HCT116 (cell line): ENCODE measurements around the gene SCARB1. TPM values are rescaled to one million over a fixed set of nuclear protein-coding genes. Genes with fewer than 3 reads are reported as not detected.

Experiments used
- ATAC-seq: fragments of 200-7000 bp; cut with Tn5 transposase; 2 replicates; pipeline ENCODE4 v1.9.1; 2020; ENCODE audit warnings: mild to moderate bottlenecking, moderate library complexity
- BruUV-seq: library from RNA; stranded (reverse); fragments of 400-500 nt; replicated peaks from 2 replicates; lab custom pipeline; 2021; lab: Mats Ljungman, UMichigan
- CTCF ChIA-PET: fragments of 300-600 bp; sonication (Branson Sonifier 250); formaldehyde crosslinking; loops from one replicate; lab custom pipeline; 2021; ENCODE audit warnings: antibody characterized with exemption; lab: Charles Lee
- POLR2A ChIA-PET: fragments of 300-600, 350-600 bp; sonication (Branson Sonifier 250); formaldehyde crosslinking; loops from one replicate; lab custom pipeline; 2021; ENCODE audit warnings: antibody characterized with exemption; lab: Charles Lee
- RAD21 ChIA-PET, 2 experiments: fragments of 300-600 bp; sonication (Branson Sonifier 250); formaldehyde crosslinking; loops; one replicate each; lab custom pipeline; 2023; ENCODE audit warnings: low total read pairs in 2 of 2; ENCODE audit not compliant: uncharacterized antibody in 2 of 2, unreplicated experiment in 2 of 2, low non-redundant PET in 1 of 2; lab: Charles Lee
- DNase-seq: peaks from one replicate; pipeline ENCODE4 v3.0.0-alpha.2; 2010; ENCODE audit warnings: low read depth, low spot score
- H2AFZ ChIP-seq: fragments of 200-600 bp; shearing (Covaris generic), sonication (generic); 2 replicates; pipeline ENCODE4 v1.6.1; 2017; ENCODE audit warnings: low read depth, mixed run types, mixed read lengths, antibody characterized with exemption, low read length; ENCODE audit not compliant: poor library complexity, severe bottlenecking
- H3K27ac ChIP-seq: 2 replicates; pipeline ENCODE4 v1.5.1; 2012; ENCODE audit warnings: low read depth, low read length
- H3K27me3 ChIP-seq: fragments of 200-600 bp; sonication (generic); 2 replicates; pipeline ENCODE4 v1.6.1; 2016; ENCODE audit warnings: mixed run types, low read length, mixed read lengths; ENCODE audit not compliant: insufficient read depth
- H3K36me3 ChIP-seq, 2 experiments: fragments of 200-500 bp in 1 of 2; fragments of 200-600 bp in 1 of 2; sonication (Bioruptor generic) in 1 of 2; sonication (generic) in 1 of 2; 2 replicates each; pipeline versions ENCODE4 v1.5.1 to v1.6.1; 2014 to 2016; ENCODE audit warnings: low read length in 2 of 2, inconsistent platforms in 1 of 2, mixed read lengths in 1 of 2, mixed run types in 1 of 2; ENCODE audit not compliant: insufficient read depth in 2 of 2, control insufficient read depth in 1 of 2
- H3K4me1 ChIP-seq, 2 experiments: fragments of 200-600 bp in 1 of 2; sonication (generic) in 1 of 2; 2 replicates each; pipeline versions ENCODE4 v1.5.1 to v1.6.1; 2012 to 2017; ENCODE audit warnings: low read length in 2 of 2, inconsistent platforms in 1 of 2, mild to moderate bottlenecking in 1 of 2, mixed read lengths in 1 of 2, mixed run types in 1 of 2, moderate library complexity in 1 of 2; ENCODE audit not compliant: insufficient read depth in 2 of 2, control insufficient read depth in 1 of 2
- H3K4me2 ChIP-seq: fragments of 200-600 bp; sonication (generic); 2 replicates; pipeline ENCODE4 v1.6.1; 2017; ENCODE audit warnings: mixed run types, low read length, mixed read lengths
- H3K4me3 ChIP-seq, 2 experiments: fragments of 200-600 bp in 1 of 2; sonication (generic) in 1 of 2; replicated peaks in 1 of 2; 2 replicates each; pipeline ENCODE4 v1.5.1; 2011 to 2016; ENCODE audit warnings: low read length in 2 of 2, control low read depth in 1 of 2, low read depth in 1 of 2, mild to moderate bottlenecking in 1 of 2, mixed read lengths in 1 of 2, mixed run types in 1 of 2
- H3K79me2 ChIP-seq: fragments of 200-600 bp; sonication (generic); 2 replicates; pipeline ENCODE4 v1.6.1; 2017; ENCODE audit warnings: mild to moderate bottlenecking, mixed run types, low read length, moderate library complexity, mixed read lengths; ENCODE audit not compliant: insufficient read depth
- H3K9ac ChIP-seq: fragments of 200-600 bp; sonication (generic); 2 replicates; pipeline ENCODE4 v1.6.1; 2016; ENCODE audit warnings: low read length, mixed read lengths
- H3K9me2 ChIP-seq: fragments of 200-600 bp; sonication (generic), shearing (Covaris generic); 2 replicates; pipeline ENCODE4 v1.6.1; 2017; ENCODE audit warnings: mixed run types, mild to moderate bottlenecking, moderate library complexity; ENCODE audit not compliant: insufficient read depth
- H3K9me3 ChIP-seq, 2 experiments: fragments of 200-500 bp in 1 of 2; fragments of 200-600 bp in 1 of 2; sonication (Bioruptor generic) in 1 of 2; sonication (generic) in 1 of 2; 2 replicates each; pipeline ENCODE4 v1.6.1; 2014 to 2017; ENCODE audit warnings: low read length in 2 of 2, mixed read lengths in 2 of 2, inconsistent platforms in 1 of 2, low read depth in 1 of 2, mild to moderate bottlenecking in 1 of 2, mixed run types in 1 of 2, moderate library complexity in 1 of 2; ENCODE audit not compliant: control insufficient read depth in 1 of 2, insufficient read depth in 1 of 2
- H4K20me1 ChIP-seq: fragments of 200-600 bp; sonication (generic), shearing (Covaris generic); 2 replicates; pipeline ENCODE4 v1.6.1; 2017; ENCODE audit warnings: mixed run types, mild to moderate bottlenecking, moderate library complexity; ENCODE audit not compliant: insufficient read depth
- CEBPB ChIP-seq: IDR thresholded peaks from 2 replicates; pipeline ENCODE4 v1.6.1; 2012; ENCODE audit warnings: low read depth
- EZH2phosphoT487 ChIP-seq: fragments of 200-600 bp; IDR thresholded peaks from 2 replicates; pipeline ENCODE4 v1.6.1; 2018; ENCODE audit warnings: antibody characterized with exemption, borderline replicate concordance
- MAX ChIP-seq: IDR thresholded peaks from 2 replicates; pipeline ENCODE4 v1.6.1; 2012
- SIN3A ChIP-seq: IDR thresholded peaks from 2 replicates; pipeline ENCODE4 v1.6.1; 2012; ENCODE audit warnings: low read depth
- intact Hi-C: fragments of 100-400 bp; cut with micrococcal nuclease; formaldehyde crosslinking; loops from 2 replicates; pipeline ENCODE4 v1.10.0; 2022
- total RNA-seq: library from RNA; stranded (reverse); gene quantifications from one replicate; pipeline ENCODE4 v1.2.1, GENCODE V29; 2021; ENCODE audit not compliant: unreplicated experiment

SCARB1 gene
- total RNA-seq, 1 experiment from 2014 or later, result 95.5 TPM

GRCh38 chr12:124864326-124864752 is 675 bp upstream of the SCARB1 start:
- TF ChIP-seq CEBPB, result no peak
- no peak for DNase-seq
- Histone ChIP-seq H3K27me3 (no peaks in the 10 kb centered on the region), H3K9me2 (no peaks in the 10 kb centered on the region), H3K4me1 (peaks cover 22 to 49% of the 10 kb centered on the region in 2 experiments), H2AFZ (no peak overlapping the region), H4K20me1 (no peaks in the 10 kb centered on the region), H3K9me3 (no peaks in the 10 kb centered on the region), H3K27ac (peak overlapping the region; percentile 73), H3K4me2 (peak overlapping the region; percentile 79), H3K36me3 (peaks cover 7 to 12% of the 10 kb centered on the region in 2 experiments), H3K9ac (peak overlapping the region; percentile 92), H3K79me2 (peaks cover 42% of the 10 kb centered on the region), H3K4me3 (peak overlapping the region; percentile 35 to 92)
- BruUV-seq, result TSS peak; percentile 75
- ATAC-seq, result peak; percentile 4
- ChIA-PET CTCF (no interaction called here), RAD21 (no interaction called here), POLR2A (interaction anchor here (0.8 kb wide), 1 partner anchor 9 kb away, joined by 3 read pairs; no protein-coding TSS in a partner anchor)
- intact Hi-C loops, result no loop called here

GRCh38 chr12:124862768-124863415 is 772 bp downstream of the SCARB1 start:
- CTCF ChIA-PET, result interaction anchor here (0.9 kb wide), 1 partner anchor 42 kb away, joined by 5 read pairs; no protein-coding TSS in a partner anchor
- peaks cover 53% of the 10 kb centered on the region for H3K79me2 ChIP-seq
- H2AFZ ChIP-seq, result no peak overlapping the region
- no peaks in the 10 kb centered on the region for H3K9me2 ChIP-seq
- peaks cover 22 to 40% of the 10 kb centered on the region in 2 experiments for H3K4me1 ChIP-seq
- POLR2A ChIA-PET, result interaction anchor here (1.2 to 2.0 kb wide), 2 partner anchors 17 to 51 kb away, joined by 4 to 7 read pairs; partner anchors contain the start of gene UBC
- peak overlapping the region; percentile 68 to 92 for H3K4me3 ChIP-seq
- peak; percentile 6; the same call in 1 of the 2 replicates for ATAC-seq
- H3K36me3 ChIP-seq, result peaks cover 8 to 12% of the 10 kb centered on the region in 2 experiments
- intact Hi-C loops, result no loop called here
- peak overlapping the region; percentile 93 for H3K27ac ChIP-seq
- H3K9ac ChIP-seq, result peak overlapping the region; percentile 92
- no peak for DNase-seq
- RAD21 ChIA-PET, result no interaction called here
- no TSS peak for BruUV-seq
- H3K27me3 ChIP-seq, result no peaks in the 10 kb centered on the region
- TF ChIP-seq SIN3A (peak; percentile 18; the same call in 1 of the 2 replicates), MAX (peak; percentile 76; the same call in 1 of the 2 replicates), EZH2phosphoT487 (no peak), CEBPB (no peak)
- H4K20me1 ChIP-seq, result no peaks in the 10 kb centered on the region
- H3K9me3 ChIP-seq, result no peaks in the 10 kb centered on the region
- peak overlapping the region; percentile 79 for H3K4me2 ChIP-seq
